GM23248 (cell line): ENCODE results near the gene DGKH. TPM values are rescaled to one million over a fixed set of nuclear protein-coding genes. Genes with fewer than 3 reads are reported as not detected.

Experiments
- DNase-seq: peaks from one replicate; pipeline ENCODE4 v3.0.0-alpha.2; 2015
- H2AFZ ChIP-seq: fragments of 200-600 bp; sonication (generic); 2 replicates; pipeline ENCODE4 v1.6.1; 2016; ENCODE audit warnings: antibody characterized with exemption
- H3F3A ChIP-seq: fragments of 200-600 bp; sonication (generic); 2 replicates; pipeline ENCODE4 v1.6.1; 2016; ENCODE audit warnings: mild to moderate bottlenecking, antibody characterized with exemption, mixed run types; ENCODE audit not compliant: insufficient read depth
- H3K27ac ChIP-seq: fragments of 200-600 bp; sonication (generic); 2 replicates; pipeline ENCODE4 v1.5.1; 2016; ENCODE audit warnings: mild to moderate bottlenecking
- H3K27me3 ChIP-seq: fragments of 200-600 bp; sonication (generic); replicated peaks from 2 replicates; pipeline ENCODE4 v1.6.1; 2016; ENCODE audit warnings: mild to moderate bottlenecking; ENCODE audit not compliant: insufficient read depth
- H3K36me3 ChIP-seq: fragments of 200-600 bp; sonication (generic); 2 replicates; pipeline ENCODE4 v1.6.1; 2016; ENCODE audit warnings: low read depth, mild to moderate bottlenecking
- H3K4me1 ChIP-seq: fragments of 200-600 bp; sonication (generic); 2 replicates; pipeline ENCODE4 v1.6.1; 2016; ENCODE audit warnings: mild to moderate bottlenecking; ENCODE audit not compliant: insufficient read depth
- H3K4me2 ChIP-seq: fragments of 200-600 bp; sonication (generic); one replicate; pipeline ENCODE4 v1.6.1; 2016; ENCODE audit warnings: mild to moderate bottlenecking; ENCODE audit not compliant: unreplicated experiment
- H3K4me3 ChIP-seq: fragments of 200-600 bp; sonication (generic); 2 replicates; pipeline ENCODE4 v1.5.1; 2016; ENCODE audit warnings: mild to moderate bottlenecking
- H3K79me2 ChIP-seq: fragments of 200-600 bp; sonication (generic); 2 replicates; pipeline ENCODE4 v1.6.1; 2016; ENCODE audit warnings: mild to moderate bottlenecking; ENCODE audit not compliant: insufficient read depth
- H3K9ac ChIP-seq: fragments of 200-600 bp; sonication (generic); 2 replicates; pipeline ENCODE4 v1.6.1; 2016; ENCODE audit warnings: mild to moderate bottlenecking
- H3K9me2 ChIP-seq: fragments of 200-600 bp; sonication (generic); 2 replicates; pipeline ENCODE4 v1.6.1; 2016; ENCODE audit warnings: mixed run types, mild to moderate bottlenecking, moderate library complexity; ENCODE audit not compliant: insufficient read depth
- H3K9me3 ChIP-seq: fragments of 200-600 bp; sonication (generic); one replicate; pipeline ENCODE4 v1.6.1; 2017; ENCODE audit warnings: low read depth
- H4K20me1 ChIP-seq: fragments of 200-600 bp; sonication (generic); 2 replicates; pipeline ENCODE4 v1.6.0; 2016; ENCODE audit not compliant: insufficient read depth
- EZH2 ChIP-seq: fragments of 200-600 bp; sonication (generic); IDR thresholded peaks from 2 replicates; pipeline ENCODE4 v1.6.1; 2018; ENCODE audit warnings: antibody characterized with exemption, mild to moderate bottlenecking; ENCODE audit not compliant: insufficient read depth, poor library complexity, severe bottlenecking
- EZH2phosphoT487 ChIP-seq: fragments of 200-600 bp; sonication (generic); IDR thresholded peaks from 2 replicates; pipeline ENCODE4 v1.6.1; 2018; ENCODE audit warnings: antibody characterized with exemption, moderate library complexity, mild to moderate bottlenecking, low read depth; ENCODE audit not compliant: insufficient read depth
- WGBS, 2 experiments: methylation state at CpG; one replicate each; pipeline ENCODE4 v1.1.6; 2015 to 2017; ENCODE audit warnings: low lambda C conversion rate in 2 of 2, low coverage in 1 of 2; ENCODE audit errors: missing lambda C conversion rate in 2 of 2; 5-methylcytosine and 5-hydroxymethylcytosine counted together
- in situ Hi-C: fragments of 300-500 bp; cut with MboI; formaldehyde crosslinking; loops from 2 replicates; pipeline ENCODE4 v1.15.0; 2020
- polyA plus RNA-seq: library from polyadenylated mRNA; unstranded; fragments of >200 nt; fragmentation: Nextera tagmentation; extraction: Ambion mirVana; gene quantifications from 2 replicates; pipeline ENCODE4 v1.2.1, GENCODE V29; 2016
- total RNA-seq: library from RNA; depleted of rRNA; stranded (reverse); fragments of >200 nt; shearing (Covaris generic); gene quantifications from 2 replicates; pipeline ENCODE4 v1.2.3, GENCODE V29; 2014

The DGKH gene
- total and polyA plus RNA-seq, 2 experiments from 2014 or later = 1.4 to 7.1 TPM

DNA sequence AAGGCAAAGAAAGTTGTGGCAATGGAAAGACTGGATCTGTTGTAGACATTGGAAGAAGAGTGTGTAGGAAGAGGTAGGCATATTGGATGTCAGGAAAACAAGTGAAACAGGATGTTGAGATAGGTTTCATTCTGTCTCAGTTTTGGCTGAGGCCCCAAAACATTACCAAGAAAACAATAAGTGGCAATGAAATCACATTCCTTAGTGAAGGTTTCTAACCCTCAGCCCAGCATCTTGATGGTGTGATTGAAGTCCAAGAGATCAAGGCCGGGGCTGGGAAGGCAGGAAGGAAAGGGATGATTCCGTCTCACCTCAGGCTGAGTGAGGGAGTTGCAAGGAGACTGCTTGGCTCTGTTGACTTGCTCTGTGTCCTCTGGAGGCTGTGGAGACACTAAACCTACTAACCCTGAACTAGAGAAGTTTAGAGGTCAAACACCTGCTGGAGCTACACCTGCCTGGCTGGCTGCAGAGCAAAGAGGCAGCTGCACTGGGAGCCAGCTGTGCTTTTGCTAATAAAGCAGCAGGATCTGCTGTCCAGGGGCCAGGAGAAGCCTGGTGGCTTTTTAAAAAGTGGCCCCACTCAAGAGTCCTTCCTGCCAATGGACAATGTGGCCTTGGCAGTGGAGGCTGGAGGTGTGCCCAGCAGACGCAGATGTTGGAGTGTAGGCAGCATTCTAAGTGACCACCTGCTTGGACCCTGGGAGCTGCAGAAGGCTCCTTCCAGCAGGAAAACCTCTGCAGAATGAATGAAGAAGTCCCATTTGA is 53.6 kb downstream of the DGKH start:
- no peaks in the 10 kb centered on the region for H3K9me3 ChIP-seq
- peaks cover 28% of the 10 kb centered on the region for H3K4me1 ChIP-seq
- TF ChIP-seq EZH2 = no peak
- no peak for TF ChIP-seq EZH2phosphoT487
- no peak overlapping the region for H2AFZ ChIP-seq
- H3K27ac ChIP-seq = no peak overlapping the region
- no peak overlapping the region for H3K4me3 ChIP-seq
- H3K27me3 ChIP-seq = no peaks in the 10 kb centered on the region
- DNase-seq = no peak
- H3K9ac ChIP-seq = no peak overlapping the region
- WGBS, 2 experiments = 83 to 98% methylated on average over 3 of the region's 3 CpGs
- H3K79me2 ChIP-seq = peaks cover 73% of the 10 kb centered on the region
- no peaks in the 10 kb centered on the region for H3K9me2 ChIP-seq
- no peak overlapping the region for H3K4me2 ChIP-seq
- no peaks in the 10 kb centered on the region for H4K20me1 ChIP-seq
- peaks cover 31% of the 10 kb centered on the region for H3F3A ChIP-seq
- in situ Hi-C loops = no loop called here
- no peaks in the 10 kb centered on the region for H3K36me3 ChIP-seq

DNA sequence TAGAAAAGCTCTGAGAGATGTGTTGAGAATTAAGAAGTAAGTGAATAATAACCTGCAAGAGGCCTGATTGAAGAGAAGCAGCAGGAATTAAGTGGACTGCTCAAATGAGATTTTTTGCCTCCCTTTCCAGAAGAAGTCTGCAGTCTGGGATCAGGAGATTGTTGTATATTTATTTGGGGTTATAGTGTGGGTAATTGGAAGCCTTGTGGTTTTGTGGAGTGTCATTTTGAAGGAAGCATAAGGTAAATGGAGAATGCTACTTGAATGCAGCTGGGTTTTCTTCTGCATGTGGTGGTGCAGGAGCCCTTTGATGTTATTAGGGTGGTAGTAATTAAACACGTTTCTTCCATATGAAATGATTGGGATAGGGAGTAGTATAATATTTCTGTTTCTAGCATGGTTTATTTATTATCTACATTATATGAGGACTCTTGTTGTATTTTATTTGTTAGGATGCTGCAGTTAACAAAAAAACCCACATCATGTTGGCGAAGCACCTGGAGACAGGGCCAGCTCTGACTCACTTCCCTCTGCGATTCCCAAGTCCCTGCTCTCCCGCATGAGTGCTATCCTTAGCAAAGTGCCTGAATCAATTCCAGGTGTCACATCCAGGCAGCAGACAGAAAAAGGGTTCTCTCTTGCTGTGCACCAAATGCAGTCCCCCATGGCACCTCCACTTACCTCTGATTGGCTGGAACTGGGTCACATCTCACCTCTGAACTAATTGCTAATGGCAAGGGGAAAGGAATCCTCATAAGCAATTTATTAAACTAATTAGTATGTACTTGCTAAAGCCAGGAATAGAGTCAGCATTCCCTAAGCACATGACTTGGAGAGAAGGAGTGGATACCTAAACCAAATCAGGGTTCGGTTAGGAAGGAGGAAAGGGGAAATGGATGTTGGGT is 54.8 kb downstream of the DGKH start:
- no peaks in the 10 kb centered on the region for H3K9me2 ChIP-seq
- H3K79me2 ChIP-seq = peaks cover 74% of the 10 kb centered on the region
- no peaks in the 10 kb centered on the region for H3K9me3 ChIP-seq
- H3F3A ChIP-seq = peaks cover 35% of the 10 kb centered on the region
- H4K20me1 ChIP-seq = no peaks in the 10 kb centered on the region
- H3K9ac ChIP-seq = no peak overlapping the region
- no peak overlapping the region for H2AFZ ChIP-seq
- peak; percentile 68 for DNase-seq
- no peaks in the 10 kb centered on the region for H3K36me3 ChIP-seq
- no peaks in the 10 kb centered on the region for H3K27me3 ChIP-seq
- H3K4me3 ChIP-seq = no peak overlapping the region
- WGBS, 2 experiments = 48 to 53% methylated on average over 5 of the region's 5 CpGs
- TF ChIP-seq EZH2 (no peak), EZH2phosphoT487 (no peak)
- in situ Hi-C loops = no loop called here
- peaks cover 28% of the 10 kb centered on the region for H3K4me1 ChIP-seq
- H3K27ac ChIP-seq = no peak overlapping the region
- H3K4me2 ChIP-seq = no peak overlapping the region

DNA sequence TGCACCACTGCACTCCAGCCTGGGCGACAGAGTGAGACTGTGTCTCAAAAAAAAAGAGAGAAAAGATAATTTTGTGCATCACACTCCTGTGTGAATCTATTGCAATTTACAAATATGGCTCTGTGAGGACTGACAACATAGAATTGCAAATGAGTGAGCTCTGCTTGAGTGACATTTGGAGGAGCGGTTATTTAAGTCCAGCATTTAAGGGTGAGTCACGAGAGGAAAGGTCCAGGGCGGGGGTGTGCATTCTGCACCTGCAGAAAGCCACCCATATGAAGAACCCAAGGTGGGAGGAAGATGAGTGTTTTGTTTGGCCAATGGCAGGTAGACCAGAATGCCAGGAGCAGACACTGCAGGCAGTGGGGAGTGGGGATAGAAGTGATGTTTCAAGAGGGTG is 58.5 kb downstream of the DGKH start:
- H3K4me3 ChIP-seq = no peak overlapping the region
- no peaks in the 10 kb centered on the region for H4K20me1 ChIP-seq
- DNase-seq = no peak
- H3K9me3 ChIP-seq = no peaks in the 10 kb centered on the region
- H3F3A ChIP-seq = peaks cover 35% of the 10 kb centered on the region
- H3K4me2 ChIP-seq = no peak overlapping the region
- H3K9me2 ChIP-seq = no peaks in the 10 kb centered on the region
- H2AFZ ChIP-seq = no peak overlapping the region
- no peak for TF ChIP-seq EZH2
- no peak for TF ChIP-seq EZH2phosphoT487
- H3K27me3 ChIP-seq = no peaks in the 10 kb centered on the region
- H3K36me3 ChIP-seq = no peaks in the 10 kb centered on the region
- in situ Hi-C loops = loop anchor here (5.0 kb wide), 1 partner anchor 440 kb away; no protein-coding TSS in a partner anchor
- no peak overlapping the region for H3K9ac ChIP-seq
- no peak overlapping the region for H3K27ac ChIP-seq
- peaks cover 33% of the 10 kb centered on the region for H3K4me1 ChIP-seq
- WGBS, 2 experiments = 93 to 96% methylated on average over 4 of the region's 4 CpGs
- peaks cover 66% of the 10 kb centered on the region for H3K79me2 ChIP-seq

DNA sequence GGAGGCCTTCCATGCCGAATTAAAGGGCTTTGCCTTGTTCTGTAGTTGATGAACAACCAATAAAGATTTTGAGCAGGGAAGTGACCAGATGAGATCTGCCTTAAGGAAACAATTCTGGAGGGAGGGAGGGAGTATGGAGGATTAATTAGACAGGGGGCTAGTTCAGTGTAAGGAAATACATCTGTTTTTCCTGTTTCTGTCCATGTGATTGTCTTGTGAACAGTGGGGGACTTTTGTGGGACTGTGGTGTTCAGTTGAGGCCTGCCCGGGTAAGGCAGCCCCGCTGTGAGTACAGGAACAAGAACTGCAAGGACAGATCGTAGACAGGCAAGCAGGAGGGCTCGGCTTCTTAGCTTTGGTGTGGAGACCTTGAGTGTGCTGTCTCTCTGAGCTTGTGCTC is 59.0 kb downstream of the DGKH start:
- H3K9me2 ChIP-seq = no peaks in the 10 kb centered on the region
- no peaks in the 10 kb centered on the region for H3K9me3 ChIP-seq
- H2AFZ ChIP-seq = no peak overlapping the region
- H3K4me2 ChIP-seq = no peak overlapping the region
- no peaks in the 10 kb centered on the region for H3K36me3 ChIP-seq
- H3K4me1 ChIP-seq = peaks cover 33% of the 10 kb centered on the region
- no peak for DNase-seq
- H3K4me3 ChIP-seq = no peak overlapping the region
- no peaks in the 10 kb centered on the region for H3K27me3 ChIP-seq
- no peak overlapping the region for H3K9ac ChIP-seq
- TF ChIP-seq EZH2 (no peak), EZH2phosphoT487 (no peak)
- no peak overlapping the region for H3K27ac ChIP-seq
- WGBS, 2 experiments = 94% methylated on average over 5 of the region's 5 CpGs
- H3F3A ChIP-seq = peaks cover 35% of the 10 kb centered on the region
- in situ Hi-C loops = loop anchor here (5.0 kb wide), 1 partner anchor 440 kb away; no protein-coding TSS in a partner anchor
- no peaks in the 10 kb centered on the region for H4K20me1 ChIP-seq
- peaks cover 62% of the 10 kb centered on the region for H3K79me2 ChIP-seq
